Ovary (tissue), 3 donors: ENCODE measurements around the gene FHAD1.

Source experiments
- EP300 ChIP-seq: sonication (generic); formaldehyde crosslinking; IDR thresholded peaks from one replicate; pipeline ENCODE4 v1.6.1; 2017; ENCODE audit warnings: antibody characterized with exemption
- POLR2A ChIP-seq: fragments of 450-650 bp; IDR thresholded peaks from one replicate; pipeline ENCODE4 v1.6.1; 2017; ENCODE audit warnings: antibody characterized with exemption, mild to moderate bottlenecking, moderate library complexity
- TF ChIP-seq, protein P1 (sequence below), 3 donors: fragments of 450-650 bp in 2 of 3; fragments of 200-600 bp in 1 of 3; IDR thresholded peaks; one replicate each; pipeline versions ENCODE4 v1.5.1 to v1.8.0; 2016 to 2022; ENCODE audit warnings: antibody characterized with exemption in 3 of 3, mild to moderate bottlenecking in 1 of 3
- donor health status: DM: no; HTN: no; CAD: no.

DNA sequence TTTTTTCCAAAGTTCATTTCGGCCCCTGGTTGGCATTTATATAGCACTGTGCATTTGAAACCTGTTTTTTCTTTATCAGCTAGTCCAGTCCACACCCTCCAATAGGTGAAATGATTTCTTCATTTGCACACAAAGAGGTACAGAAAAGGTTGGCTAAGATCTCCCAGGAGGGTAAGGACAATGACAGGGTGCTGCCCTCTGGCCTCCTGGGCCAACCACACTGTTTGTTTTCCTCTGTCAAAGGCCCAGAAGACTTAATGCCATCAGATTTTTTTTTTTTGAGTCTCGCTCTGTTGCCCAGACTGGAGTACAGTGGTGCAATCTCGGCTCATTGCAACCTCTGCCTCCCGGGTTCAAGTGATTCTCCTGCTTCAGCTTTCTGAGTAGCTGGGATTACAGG lies 92.5 kb downstream of the FHAD1 start:
- TF ChIP-seq, protein P1, sequence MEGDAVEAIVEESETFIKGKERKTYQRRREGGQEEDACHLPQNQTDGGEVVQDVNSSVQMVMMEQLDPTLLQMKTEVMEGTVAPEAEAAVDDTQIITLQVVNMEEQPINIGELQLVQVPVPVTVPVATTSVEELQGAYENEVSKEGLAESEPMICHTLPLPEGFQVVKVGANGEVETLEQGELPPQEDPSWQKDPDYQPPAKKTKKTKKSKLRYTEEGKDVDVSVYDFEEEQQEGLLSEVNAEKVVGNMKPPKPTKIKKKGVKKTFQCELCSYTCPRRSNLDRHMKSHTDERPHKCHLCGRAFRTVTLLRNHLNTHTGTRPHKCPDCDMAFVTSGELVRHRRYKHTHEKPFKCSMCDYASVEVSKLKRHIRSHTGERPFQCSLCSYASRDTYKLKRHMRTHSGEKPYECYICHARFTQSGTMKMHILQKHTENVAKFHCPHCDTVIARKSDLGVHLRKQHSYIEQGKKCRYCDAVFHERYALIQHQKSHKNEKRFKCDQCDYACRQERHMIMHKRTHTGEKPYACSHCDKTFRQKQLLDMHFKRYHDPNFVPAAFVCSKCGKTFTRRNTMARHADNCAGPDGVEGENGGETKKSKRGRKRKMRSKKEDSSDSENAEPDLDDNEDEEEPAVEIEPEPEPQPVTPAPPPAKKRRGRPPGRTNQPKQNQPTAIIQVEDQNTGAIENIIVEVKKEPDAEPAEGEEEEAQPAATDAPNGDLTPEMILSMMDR (IDR thresholded peaks at IDR 0.05): no peak
- no peak for TF ChIP-seq POLR2A
- TF ChIP-seq EP300: no peak
